ENCODE data around the gene RGL3.

GRCh38 chr19:11446271-11446651, 27.1 kb upstream of the RGL3 start:
- TF ChIP-seq CTCF (conservative IDR thresholded peaks at IDR 0.05; ENCODE audit: low read depth, low read length), result no peak
- no peak for TF ChIP-seq RAD21 (IDR thresholded peaks at IDR 0.05; ENCODE audit: low read length)
- TF ChIP-seq USF2 (IDR thresholded peaks at IDR 0.05; ENCODE audit: low read depth, low read length), result no peak
- TF ChIP-seq CHD1 (IDR thresholded peaks at IDR 0.05; ENCODE audit: low read depth, low read length), result no peak

Measured in IMR-90 (cell line).